ENCODE data around the gene ZNF576. TPM values are rescaled to one million over a fixed set of nuclear protein-coding genes. Genes with fewer than 3 reads are reported as not detected.
"Not testable (repeated sequence)": the region's sequence is repeated elsewhere in the genome, so short reads cannot be mapped to it uniquely, and the experiment has no call there.

The ZNF576 gene
- total and polyA plus RNA-seq, 2 experiments from 2014 or later, result 5.9 to 16.9 TPM

- no peak for TF ChIP-seq ZNF331 (CRISPR knock-in tag; IDR thresholded peaks at IDR 0.05; ENCODE audit: low read depth)
Observed at GRCh38 chr19:43595999-43596841, at the start of gene ZNF576, which contains the start of gene IRGQ (continued).

GRCh38 chr19:43547926-43548325 is 48.5 kb upstream of the ZNF576 start:
- H3K27me3 Mint-ChIP-seq (ENCODE audit: insufficient read depth, low read depth, poor library complexity); H3K4me2 ChIP-seq; H3K4me3 Mint-ChIP-seq; H3K27ac ChIP-seq (ENCODE audit: low read depth); H3K79me2 ChIP-seq (replicated peaks; ENCODE audit: insufficient read depth); DNase-seq (ENCODE audit: low spot score); H2AFZ ChIP-seq; H3K9me3 Mint-ChIP-seq; H3K4me3 ChIP-seq; H3K27ac Mint-ChIP-seq; H3K4me1 ChIP-seq (ENCODE audit: insufficient read depth); H3K36me3 ChIP-seq (ENCODE audit: insufficient read depth); H3K9me2 ChIP-seq (ENCODE audit: insufficient read depth); H4K20me1 ChIP-seq (replicated peaks; ENCODE audit: insufficient read depth); H3K27me3 ChIP-seq (ENCODE audit: insufficient read depth); H3F3A ChIP-seq (replicated peaks; ENCODE audit: low read depth); H3K4me1 Mint-ChIP-seq; ATAC-seq: not testable (repeated sequence)
- peaks cover 64% of the 10 kb centered on the region for H3K36me3 Mint-ChIP-seq (ENCODE audit: low read depth)

- no peaks in the 10 kb centered on the region for H3K79me2 ChIP-seq (replicated peaks; ENCODE audit: insufficient read depth)
- DNase-seq (ENCODE audit: low spot score) (no peak), ATAC-seq (no peak)
- no peak overlapping the region for H3K4me2 ChIP-seq
- no peak overlapping the region for H3K4me3 ChIP-seq
- H3K27me3 ChIP-seq (ENCODE audit: insufficient read depth), result no peaks in the 10 kb centered on the region
- Mint-ChIP-seq H3K4me3 (no peak overlapping the region), H3K27me3 (ENCODE audit: insufficient read depth, low read depth, poor library complexity) (peaks cover 4% of the 10 kb centered on the region), H3K27ac (no peak overlapping the region), H3K36me3 (ENCODE audit: low read depth) (peaks cover 56% of the 10 kb centered on the region), H3K4me1 (no peaks in the 10 kb centered on the region; the same call in 2 of the 3 replicates), H3K9me3 (no peaks in the 10 kb centered on the region; the same call in 2 of the 3 replicates)
- no peaks in the 10 kb centered on the region for H3K9me2 ChIP-seq (ENCODE audit: insufficient read depth)
- no peaks in the 10 kb centered on the region for H3K4me1 ChIP-seq (ENCODE audit: insufficient read depth)
- H3F3A ChIP-seq (replicated peaks; ENCODE audit: low read depth), result no peaks in the 10 kb centered on the region
- H4K20me1 ChIP-seq (replicated peaks; ENCODE audit: insufficient read depth), result no peaks in the 10 kb centered on the region
- H2AFZ ChIP-seq, result no peak overlapping the region
- no peaks in the 10 kb centered on the region; the same call in 1 of the 2 replicates for H3K36me3 ChIP-seq (ENCODE audit: insufficient read depth)
- TF ChIP-seq POLR2AphosphoS5 (IDR thresholded peaks at IDR 0.05; ENCODE audit: low read depth), result no peak
- TF ChIP-seq ZNF462 (CRISPR knock-in tag; IDR thresholded peaks at IDR 0.05), result no peak
- TF ChIP-seq NANOG (IDR thresholded peaks at IDR 0.05; ENCODE audit: borderline replicate concordance), result no peak
- no peak for TF ChIP-seq STAT1 (IDR thresholded peaks at IDR 0.05; ENCODE audit: unreplicated experiment)
- TF ChIP-seq CTCF (conservative IDR thresholded peaks at IDR 0.05; ENCODE audit: low read depth in 2 of 2), result no peak
- TF ChIP-seq JUNB (IDR thresholded peaks at IDR 0.05; ENCODE audit: unreplicated experiment), result no peak
- TF ChIP-seq ZNF331 (CRISPR knock-in tag; IDR thresholded peaks at IDR 0.05; ENCODE audit: low read depth), result no peak
- no peak for TF ChIP-seq EZH2 (IDR thresholded peaks at IDR 0.05; ENCODE audit: low read depth, unreplicated experiment)
- no peak for TF ChIP-seq ETS1 (IDR thresholded peaks at IDR 0.05)
- no peak for TF ChIP-seq CREB1 (CRISPR knock-in tag; IDR thresholded peaks at IDR 0.05; ENCODE audit: low read depth)
- H3K27ac ChIP-seq (ENCODE audit: low read depth), result no peak overlapping the region
Observed at GRCh38 chr19:43548706-43549105, 47.7 kb upstream of the ZNF576 start.

Data from GM23338 (cell line).